ENCODE results near the gene OGA.

DNA sequence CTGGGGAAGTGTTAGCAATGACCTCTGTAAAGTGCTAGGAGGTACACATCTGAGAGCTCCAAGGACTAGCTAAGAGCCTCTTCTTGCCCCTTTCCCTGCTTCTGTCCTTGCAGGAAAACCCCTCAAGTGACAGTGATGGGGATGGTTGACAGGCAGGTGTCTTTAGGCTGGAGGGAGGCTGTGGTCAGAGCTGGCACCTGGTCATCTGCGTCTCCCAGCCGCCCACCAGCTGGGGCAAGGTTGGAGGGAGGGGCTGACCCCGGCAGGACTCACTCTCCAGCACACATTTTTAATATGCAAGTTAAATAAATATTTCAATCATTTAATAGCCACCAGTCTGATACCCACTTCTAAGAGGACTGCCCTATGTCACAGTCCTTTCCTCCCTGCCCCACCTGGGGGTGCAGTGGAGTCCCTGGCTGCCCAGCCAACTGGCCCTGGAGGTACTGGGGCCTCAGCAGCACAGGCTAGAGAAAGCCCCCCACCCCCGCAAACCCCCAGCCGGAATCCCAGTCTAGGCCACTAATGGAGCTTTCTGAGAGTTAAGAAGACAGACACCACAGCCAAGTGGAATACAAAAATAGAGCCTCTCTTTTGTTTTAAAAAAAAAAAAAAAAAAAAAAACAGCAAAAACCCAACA lies 48.6 kb downstream of the OGA start:
- TF ChIP-seq EZH2 (IDR thresholded peaks at IDR 0.05) (no peak), POLR2AphosphoS5 (IDR thresholded peaks at IDR 0.05; ENCODE audit: borderline replicate concordance, low read depth, low read length) (no peak), FOXP2 (optimal IDR thresholded peaks at IDR 0.05; ENCODE audit: control extremely low read depth, extremely low read length, insufficient read depth) (no peak)
